ENCODE data around the gene HOXC12.

DNA sequence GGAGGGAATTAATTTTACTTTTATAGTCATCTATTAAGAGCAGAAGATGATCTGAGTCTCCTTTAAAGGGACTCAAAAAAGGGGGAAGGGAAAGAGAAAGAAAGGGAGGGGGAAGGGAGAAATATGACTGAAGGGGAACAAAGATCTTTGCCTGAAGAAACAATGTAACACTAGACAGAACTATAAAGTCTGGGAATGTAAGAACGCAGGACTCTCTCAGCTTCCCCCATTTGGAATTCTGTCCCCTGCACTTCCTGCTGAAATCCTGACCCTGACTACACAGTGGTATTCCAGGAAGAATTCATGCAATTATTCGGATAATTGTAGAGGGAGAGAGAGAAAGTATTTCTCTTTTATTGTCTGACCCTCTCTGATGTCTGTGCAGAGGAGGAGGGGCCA, 9.6 kb downstream of the HOXC12 start:
- TF ChIP-seq CTCF (IDR thresholded peaks at IDR 0.05) (no peak), POLR2A (IDR thresholded peaks at IDR 0.05) (no peak)
